A673 (cell line): ENCODE results near the gene SLCO3A1.

Experiments
- EZH2 ChIP-seq: fragments of 200-600 bp; sonication (generic); IDR thresholded peaks from 2 replicates; pipeline ENCODE4 v1.6.1; 2017; ENCODE audit warnings: borderline replicate concordance, low read depth, mild to moderate bottlenecking, mixed read lengths, antibody characterized with exemption, low read length; ENCODE audit not compliant: poor library complexity, severe bottlenecking
- TF ChIP-seq, protein P1 (sequence below): fragments of 300-800, 200-600 bp; sonication (generic); conservative IDR thresholded peaks from 2 replicates; pipeline ENCODE4 v1.5.1; 2017; ENCODE audit warnings: low read depth, mild to moderate bottlenecking, antibody characterized with exemption, low read length, moderate library complexity, mixed read lengths

DNA sequence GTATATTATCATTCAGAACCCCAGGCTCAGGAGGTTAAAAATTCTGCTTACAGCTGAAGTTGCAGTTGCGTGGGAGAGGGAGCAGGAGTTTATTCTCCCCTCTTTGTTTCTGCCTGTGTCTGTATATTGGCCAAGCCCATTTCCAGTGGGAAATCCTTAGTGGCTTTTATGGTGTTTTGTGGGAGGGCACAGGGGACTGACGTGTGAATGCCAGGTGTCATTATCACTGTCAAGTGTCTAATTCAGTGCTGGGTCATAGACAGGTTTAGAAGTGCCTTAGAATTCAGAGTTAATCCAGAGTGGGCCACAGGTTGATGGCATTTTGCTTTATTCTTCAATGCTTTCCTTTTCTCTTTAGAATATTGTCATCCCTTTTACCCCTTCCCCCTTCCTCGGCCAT is 33.4 kb downstream of the SLCO3A1 start:
- TF ChIP-seq, protein P1, sequence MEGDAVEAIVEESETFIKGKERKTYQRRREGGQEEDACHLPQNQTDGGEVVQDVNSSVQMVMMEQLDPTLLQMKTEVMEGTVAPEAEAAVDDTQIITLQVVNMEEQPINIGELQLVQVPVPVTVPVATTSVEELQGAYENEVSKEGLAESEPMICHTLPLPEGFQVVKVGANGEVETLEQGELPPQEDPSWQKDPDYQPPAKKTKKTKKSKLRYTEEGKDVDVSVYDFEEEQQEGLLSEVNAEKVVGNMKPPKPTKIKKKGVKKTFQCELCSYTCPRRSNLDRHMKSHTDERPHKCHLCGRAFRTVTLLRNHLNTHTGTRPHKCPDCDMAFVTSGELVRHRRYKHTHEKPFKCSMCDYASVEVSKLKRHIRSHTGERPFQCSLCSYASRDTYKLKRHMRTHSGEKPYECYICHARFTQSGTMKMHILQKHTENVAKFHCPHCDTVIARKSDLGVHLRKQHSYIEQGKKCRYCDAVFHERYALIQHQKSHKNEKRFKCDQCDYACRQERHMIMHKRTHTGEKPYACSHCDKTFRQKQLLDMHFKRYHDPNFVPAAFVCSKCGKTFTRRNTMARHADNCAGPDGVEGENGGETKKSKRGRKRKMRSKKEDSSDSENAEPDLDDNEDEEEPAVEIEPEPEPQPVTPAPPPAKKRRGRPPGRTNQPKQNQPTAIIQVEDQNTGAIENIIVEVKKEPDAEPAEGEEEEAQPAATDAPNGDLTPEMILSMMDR, result no peak
- no peak for TF ChIP-seq EZH2
